ENCODE data around the gene AADACL2. TPM values are rescaled to one million over a fixed set of nuclear protein-coding genes. Genes with fewer than 3 reads are reported as not detected.

The AADACL2 gene
- total and polyA plus RNA-seq, 2 of the 4 experiments (the other 2 are of a cell fraction), result not detected

DNA sequence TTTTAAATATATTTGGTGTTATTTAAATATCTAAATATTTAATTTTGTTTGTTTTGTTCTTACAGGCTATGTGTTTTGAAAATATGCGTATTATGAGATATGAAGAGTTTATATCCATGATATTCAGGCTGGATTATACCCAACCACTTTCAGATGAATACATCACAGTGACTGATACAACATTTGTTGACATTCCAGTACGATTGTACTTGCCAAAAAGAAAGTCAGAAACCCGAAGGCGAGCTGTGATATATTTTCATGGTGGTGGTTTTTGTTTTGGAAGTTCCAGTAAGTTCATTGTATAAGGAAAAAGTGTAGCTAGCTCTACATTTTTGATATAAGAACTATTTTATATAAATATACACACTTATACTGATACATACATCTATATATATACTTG lies 6.9 kb downstream of the AADACL2 start:
- Histone ChIP-seq H3K14ac (replicated peaks; ENCODE audit: low read depth, low read length) (no peak overlapping the region), H3K9ac (ENCODE audit: low read depth, low read length) (no peak overlapping the region), H3K23ac (ENCODE audit: low read depth, low read length) (no peak overlapping the region), H3K4ac (ENCODE audit: low read depth, low read length) (no peak overlapping the region), H2AFZ (replicated peaks; ENCODE audit: low read length, poor library complexity) (no peak overlapping the region), H2BK15ac (ENCODE audit: low read depth, low read length) (no peak overlapping the region), H3K4me2 (ENCODE audit: low read depth, low read length) (peak overlapping the region; percentile 47; the same call in 1 of the 2 replicates), H4K20me1 (ENCODE audit: insufficient read depth, low read length) (no peaks in the 10 kb centered on the region), H3K9me1 (ENCODE audit: insufficient read depth, low read length) (no peaks in the 10 kb centered on the region), H2BK20ac (ENCODE audit: low read depth, low read length) (no peak overlapping the region), H3K27me3 (ENCODE audit: control insufficient read depth, insufficient read depth, low read length) (no peaks in the 10 kb centered on the region), H3K9me3 (ENCODE audit: control insufficient read depth, insufficient read depth, low read length) (no peaks in the 10 kb centered on the region), H3K56ac (ENCODE audit: extremely low read depth, insufficient read depth, low read length) (no peak overlapping the region), H3K36me3 (ENCODE audit: control insufficient read depth, insufficient read depth, low read length) (no peaks in the 10 kb centered on the region), H3K4me1 (ENCODE audit: control insufficient read depth, insufficient read depth, low read length) (no peaks in the 10 kb centered on the region), H3K4me3 (ENCODE audit: insufficient read depth, low read depth, low read length) (no peak overlapping the region), H3K18ac (ENCODE audit: low read depth, low read length) (no peak overlapping the region), H2BK5ac (ENCODE audit: low read depth, low read length, poor library complexity, severe bottlenecking) (no peak overlapping the region), H3K79me1 (ENCODE audit: low read depth in 1 of 2, low read length in 2 of 2) (no peaks in the 10 kb centered on the region), H4K5ac (ENCODE audit: low read depth, low read length) (no peak overlapping the region), H4K8ac (ENCODE audit: low read depth in 2 of 2, low read length in 2 of 2) (no peak overlapping the region), H2BK120ac (ENCODE audit: low read depth, low read length) (no peak overlapping the region), H2AK5ac (ENCODE audit: low read depth, low read length) (no peak overlapping the region), H2AK9ac (replicated peaks; ENCODE audit: low read depth, low read length, poor library complexity) (no peak overlapping the region), H4K91ac (ENCODE audit: insufficient read depth, low read depth, low read length) (no peak overlapping the region), H3K27ac (ENCODE audit: insufficient read depth, low read length) (no peak overlapping the region)
- no peak for TF ChIP-seq CEBPB (IDR thresholded peaks at IDR 0.05; ENCODE audit: low read depth, low read length)
- no peak for TF ChIP-seq NFE2L2 (IDR thresholded peaks at IDR 0.05; ENCODE audit: low read depth, low read length)
- TF ChIP-seq MAZ (IDR thresholded peaks at IDR 0.05; ENCODE audit: borderline replicate concordance, low read depth, low read length), result no peak
- TF ChIP-seq SMC3 (IDR thresholded peaks at IDR 0.05; ENCODE audit: low read depth, low read length), result no peak
- no peak for TF ChIP-seq RAD21 (IDR thresholded peaks at IDR 0.05; ENCODE audit: low read length)
- no peak for TF ChIP-seq USF2 (IDR thresholded peaks at IDR 0.05; ENCODE audit: low read depth, low read length)
- DNase-seq (peak; percentile 33), ATAC-seq (ENCODE audit: low read depth) (0 out of 2 replicates have a peak, but pooled peaks have one; percentile 46)
- in situ Hi-C loops (cut with MboI; ENCODE audit: low sequenced_read_pairs), result no loop called here
- WGBS, 2 experiments (ENCODE audit: extremely low coverage in 2 of 2, insufficient read length in 1 of 2), result no CpG with 5 or more reads among the region's 4 CpGs
- dilution Hi-C loops (cut with HindIII; ENCODE audit: low sequenced_read_pairs, unreplicated experiment), result no loop called here
- POLR2A ChIA-PET (ENCODE audit: unreplicated experiment), result no interaction called here
- no TSS peak for BruUV-seq (replicated peaks)
- CTCF ChIA-PET, result no interaction called here
- intact Hi-C loops (cut with micrococcal nuclease), result no loop called here
